ES-I3 (cell line): ENCODE results near the gene ATP2B2.

Source experiments
- H3K36me3 ChIP-seq: 2 replicates; pipeline ENCODE4 v1.6.1; 2013; ENCODE audit warnings: mild to moderate bottlenecking, low read length, control low read depth, moderate library complexity; ENCODE audit not compliant: insufficient read depth
- H3K4me1 ChIP-seq: 2 replicates; pipeline ENCODE4 v1.6.1; 2013; ENCODE audit warnings: mild to moderate bottlenecking, control low read depth, low read length; ENCODE audit not compliant: insufficient read depth
- H3K9ac ChIP-seq: 2 replicates; pipeline ENCODE4 v1.6.1; 2013; ENCODE audit warnings: low read depth, mild to moderate bottlenecking, low read length, moderate library complexity
- H3K9me3 ChIP-seq: 2 replicates; pipeline ENCODE4 v1.6.1; 2013; ENCODE audit warnings: mild to moderate bottlenecking, low read length, moderate library complexity; ENCODE audit not compliant: control insufficient read depth, insufficient read depth

Gene ATP2B2

GRCh38 chr3:10511809-10512494, 6.6 kb upstream of the ATP2B2 start:
- no peaks in the 10 kb centered on the region for H3K36me3 ChIP-seq
- H3K9me3 ChIP-seq = no peaks in the 10 kb centered on the region
- H3K4me1 ChIP-seq = peaks cover 4% of the 10 kb centered on the region; the same call in 1 of the 2 replicates
- H3K9ac ChIP-seq = no peak overlapping the region

GRCh38 chr3:10510743-10511432, 5.5 kb upstream of the ATP2B2 start:
- Histone ChIP-seq H3K9ac (no peak overlapping the region), H3K4me1 (peaks cover 4% of the 10 kb centered on the region; the same call in 1 of the 2 replicates), H3K9me3 (no peaks in the 10 kb centered on the region), H3K36me3 (no peaks in the 10 kb centered on the region)

- Histone ChIP-seq H3K9ac (no peak overlapping the region), H3K36me3 (no peaks in the 10 kb centered on the region), H3K4me1 (peaks cover 4% of the 10 kb centered on the region; the same call in 1 of the 2 replicates), H3K9me3 (no peaks in the 10 kb centered on the region)
Observed at GRCh38 chr3:10510086-10510742, 4.8 kb upstream of the ATP2B2 start.

GRCh38 chr3:10509325-10509724, 3.9 kb upstream of the ATP2B2 start:
- Histone ChIP-seq H3K9me3 (no peaks in the 10 kb centered on the region), H3K4me1 (peaks cover 8% of the 10 kb centered on the region; the same call in 1 of the 2 replicates), H3K9ac (no peak overlapping the region), H3K36me3 (no peaks in the 10 kb centered on the region)

GRCh38 chr3:10508619-10509260, 3.4 kb upstream of the ATP2B2 start:
- no peak overlapping the region for H3K9ac ChIP-seq
- H3K9me3 ChIP-seq = no peaks in the 10 kb centered on the region
- no peaks in the 10 kb centered on the region for H3K36me3 ChIP-seq
- H3K4me1 ChIP-seq = peaks cover 8% of the 10 kb centered on the region; the same call in 1 of the 2 replicates

- Histone ChIP-seq H3K4me1 (peaks cover 8% of the 10 kb centered on the region; the same call in 1 of the 2 replicates), H3K9me3 (no peaks in the 10 kb centered on the region), H3K36me3 (no peaks in the 10 kb centered on the region), H3K9ac (no peak overlapping the region)
Observed at GRCh38 chr3:10508235-10508618, 2.8 kb upstream of the ATP2B2 start.

GRCh38 chr3:10507331-10507730, 1.9 kb upstream of the ATP2B2 start:
- no peaks in the 10 kb centered on the region for H3K9me3 ChIP-seq
- H3K9ac ChIP-seq = no peak overlapping the region
- H3K4me1 ChIP-seq = peaks cover 6% of the 10 kb centered on the region; the same call in 1 of the 2 replicates
- no peaks in the 10 kb centered on the region for H3K36me3 ChIP-seq

GRCh38 chr3:10506696-10507095, 1.3 kb upstream of the ATP2B2 start:
- H3K9me3 ChIP-seq = no peaks in the 10 kb centered on the region
- no peak overlapping the region for H3K9ac ChIP-seq
- 0 out of 2 replicates have a peak, but pooled peaks cover 3% of the 10 kb centered on the region for H3K4me1 ChIP-seq
- H3K36me3 ChIP-seq = no peaks in the 10 kb centered on the region

GRCh38 chr3:10505791-10506585, 602 bp upstream of the ATP2B2 start:
- Histone ChIP-seq H3K9ac (no peak overlapping the region; the same call in 1 of the 2 replicates), H3K4me1 (0 out of 2 replicates have a peak, but pooled peaks cover 3% of the 10 kb centered on the region), H3K9me3 (no peaks in the 10 kb centered on the region), H3K36me3 (no peaks in the 10 kb centered on the region)

GRCh38 chr3:10504171-10505049, 976 bp downstream of the ATP2B2 start:
- Histone ChIP-seq H3K9me3 (no peaks in the 10 kb centered on the region), H3K4me1 (0 out of 2 replicates have a peak, but pooled peaks cover 3% of the 10 kb centered on the region), H3K9ac (peak overlapping the region; percentile 36; the same call in 1 of the 2 replicates), H3K36me3 (no peaks in the 10 kb centered on the region)

GRCh38 chr3:10503217-10503796, 2.1 kb downstream of the ATP2B2 start:
- Histone ChIP-seq H3K4me1 (0 out of 2 replicates have a peak, but pooled peaks cover 3% of the 10 kb centered on the region), H3K9ac (no peak overlapping the region), H3K9me3 (no peaks in the 10 kb centered on the region), H3K36me3 (no peaks in the 10 kb centered on the region)

GRCh38 chr3:10502185-10502880, 3.1 kb downstream of the ATP2B2 start:
- no peaks in the 10 kb centered on the region for H3K9me3 ChIP-seq
- H3K9ac ChIP-seq = no peak overlapping the region
- 0 out of 2 replicates have a peak, but pooled peaks cover 3% of the 10 kb centered on the region for H3K4me1 ChIP-seq
- H3K36me3 ChIP-seq = no peaks in the 10 kb centered on the region
